NCI-H510A treated with DMSO at 0.1 percent for 48 hours (cell line): Measurements from ENCODE around the gene PTPRN2.
"Not testable (repeated sequence)": the region's sequence is repeated elsewhere in the genome, so short reads cannot be mapped to it uniquely, and the experiment has no call there.

ENCODE experiments used
- DNase-seq: peaks from one replicate; lab custom pipeline; 2025; lab: John Stamatoyannopoulos, UW

The PTPRN2 gene

GRCh38 chr7:158051776-158052175 is 535.8 kb downstream of the PTPRN2 start:
- DNase-seq = no peak

GRCh38 chr7:158050978-158051651 is 536.5 kb downstream of the PTPRN2 start:
- no peak for DNase-seq

DNA sequence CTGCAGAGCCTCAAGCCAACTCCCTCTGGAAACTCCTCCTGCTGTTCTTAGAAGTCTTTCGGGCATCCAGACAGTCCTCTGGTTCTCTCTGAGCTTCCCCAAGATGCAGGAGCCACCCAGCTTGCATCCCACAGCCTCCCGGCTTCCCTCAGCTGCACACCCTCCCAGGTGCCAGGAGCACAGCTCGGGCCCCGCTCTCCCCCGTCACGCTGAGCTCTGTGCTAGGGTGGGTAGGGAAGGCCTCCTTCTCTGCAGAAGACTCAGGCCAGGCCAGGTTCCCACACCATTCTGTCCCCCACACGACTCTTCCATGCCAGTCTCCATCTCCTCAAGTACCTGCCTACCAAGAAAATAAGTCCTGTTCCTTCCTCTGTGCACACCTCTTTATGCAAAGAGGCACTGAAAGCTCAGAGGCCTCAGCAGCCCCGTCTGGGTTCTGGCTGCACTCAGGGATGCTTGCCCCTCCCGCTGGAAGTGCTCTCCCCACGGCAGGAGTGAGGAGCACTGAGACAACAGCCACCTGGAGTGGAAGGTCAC is 537.1 kb downstream of the PTPRN2 start:
- DNase-seq = no peak

DNA sequence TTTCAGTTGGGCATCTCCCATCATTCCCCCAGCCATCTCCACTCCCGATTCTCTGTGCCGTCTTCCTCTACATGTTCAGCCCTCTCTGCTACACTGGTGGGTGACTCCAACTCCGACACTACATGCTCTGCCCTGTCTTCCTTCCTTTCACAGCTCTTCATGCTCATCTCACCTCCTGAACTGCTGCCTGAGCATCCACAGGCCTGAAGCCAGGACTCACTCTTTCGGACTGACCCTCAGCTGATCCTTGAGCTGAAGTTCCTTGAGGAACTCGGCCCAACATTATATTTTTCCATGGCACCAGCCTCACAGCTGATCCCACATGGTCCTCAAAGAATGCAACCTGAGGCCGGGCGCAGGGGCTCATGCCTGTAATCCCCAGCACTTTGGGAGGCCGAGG is 538.4 kb downstream of the PTPRN2 start:
- DNase-seq = no peak

GRCh38 chr7:158048569-158048968 is 539.1 kb downstream of the PTPRN2 start:
- DNase-seq = no peak

DNA sequence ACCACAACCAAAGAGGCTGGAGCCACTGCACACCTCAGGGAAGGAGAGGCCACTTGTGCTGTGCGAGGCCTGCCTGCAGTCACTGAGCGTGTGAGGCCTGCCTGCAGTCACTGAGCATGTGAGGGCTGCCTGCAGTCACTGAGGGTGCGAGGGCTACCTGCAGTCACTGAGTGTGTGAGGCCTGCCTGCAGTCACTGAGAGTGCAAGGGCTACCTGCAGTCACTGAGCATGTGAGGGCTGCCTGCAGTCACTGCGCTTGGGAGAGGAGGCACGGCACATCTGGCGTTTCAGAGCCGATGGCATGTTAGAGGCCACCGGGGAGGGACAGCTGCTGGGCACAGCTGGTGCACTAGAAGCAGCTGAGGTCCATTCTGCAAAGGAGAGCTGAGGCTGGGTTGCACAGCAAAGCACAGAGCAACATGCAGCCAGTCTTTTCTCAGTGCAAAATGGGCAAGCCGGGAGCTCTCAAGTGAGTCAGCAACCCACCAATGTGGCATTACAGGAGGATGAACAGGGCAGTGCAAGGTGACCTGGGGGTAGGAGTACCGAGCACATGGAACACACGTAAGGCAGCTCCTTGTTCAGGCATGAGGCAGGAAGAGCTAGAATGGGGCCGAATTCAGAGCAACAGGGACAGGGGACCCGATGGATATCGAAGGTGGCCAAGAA is 540.1 kb downstream of the PTPRN2 start:
- no peak for DNase-seq

DNA sequence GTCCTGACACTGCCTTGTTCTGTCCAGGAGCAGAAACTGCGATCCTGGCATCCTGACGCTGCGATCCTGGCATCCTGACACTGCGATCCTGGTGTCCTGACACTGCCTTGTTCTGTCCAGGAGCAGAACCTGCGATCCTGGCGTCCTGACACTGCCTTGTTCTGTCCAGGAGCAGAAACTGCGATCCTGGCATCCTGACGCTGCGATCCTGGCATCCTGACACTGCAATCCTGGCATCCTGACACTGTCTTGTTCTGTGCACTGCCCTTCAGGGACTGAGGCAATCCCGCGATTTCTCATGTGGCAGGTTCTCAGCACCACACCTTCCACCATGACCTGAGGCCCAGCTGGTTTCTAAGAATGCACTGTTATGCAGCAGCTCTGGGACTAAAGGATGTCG is 541.4 kb downstream of the PTPRN2 start:
- not testable (repeated sequence) for DNase-seq

DNA sequence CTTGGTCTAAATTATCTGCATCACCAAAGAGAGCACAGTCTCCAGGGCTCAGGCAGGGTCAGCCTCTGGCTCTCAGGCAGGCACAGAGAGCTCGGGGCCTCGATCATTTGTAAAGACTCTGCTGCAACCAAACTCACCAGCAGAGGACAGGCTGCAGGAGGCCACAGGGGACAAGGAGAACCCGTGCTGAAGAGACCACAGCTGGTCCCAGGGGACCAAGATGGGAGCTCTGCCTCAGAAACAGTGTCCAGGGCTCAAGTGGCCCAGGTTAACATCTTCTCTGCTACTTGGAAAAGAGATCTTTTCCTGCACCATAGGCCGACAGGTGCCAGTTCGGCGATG is 543.2 kb downstream of the PTPRN2 start:
- no peak for DNase-seq

- no peak for DNase-seq
Observed at GRCh38 chr7:158043551-158044481, 543.8 kb downstream of the PTPRN2 start.

- no peak for DNase-seq
Observed at GRCh38 chr7:158042156-158042880, 545.3 kb downstream of the PTPRN2 start.

GRCh38 chr7:158040199-158040598 is 547.4 kb downstream of the PTPRN2 start:
- DNase-seq = no peak

GRCh38 chr7:158039270-158039669 is 548.4 kb downstream of the PTPRN2 start:
- no peak for DNase-seq

- no peak for DNase-seq
Observed at GRCh38 chr7:158037211-158037610, 550.4 kb downstream of the PTPRN2 start.

DNA sequence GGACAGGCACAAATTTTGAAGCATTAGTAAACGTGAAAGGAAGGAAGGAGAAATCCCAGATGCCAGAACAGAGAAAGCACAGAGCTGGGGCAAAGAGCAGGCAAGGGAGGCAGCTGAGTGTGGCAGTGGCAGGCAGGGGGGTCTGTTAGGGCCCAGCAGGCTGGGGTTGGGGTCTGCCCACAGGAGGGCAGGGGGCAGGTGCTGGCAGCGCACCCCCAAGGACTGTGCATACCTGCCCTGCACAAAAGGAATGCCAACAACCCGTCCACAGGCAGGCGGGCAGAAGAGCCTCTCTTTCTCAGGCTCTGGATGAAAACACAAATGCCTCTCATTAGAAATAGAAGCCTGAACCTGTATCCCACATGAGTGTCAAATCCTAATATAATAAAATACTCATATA is 552.3 kb downstream of the PTPRN2 start:
- DNase-seq = no peak

DNA sequence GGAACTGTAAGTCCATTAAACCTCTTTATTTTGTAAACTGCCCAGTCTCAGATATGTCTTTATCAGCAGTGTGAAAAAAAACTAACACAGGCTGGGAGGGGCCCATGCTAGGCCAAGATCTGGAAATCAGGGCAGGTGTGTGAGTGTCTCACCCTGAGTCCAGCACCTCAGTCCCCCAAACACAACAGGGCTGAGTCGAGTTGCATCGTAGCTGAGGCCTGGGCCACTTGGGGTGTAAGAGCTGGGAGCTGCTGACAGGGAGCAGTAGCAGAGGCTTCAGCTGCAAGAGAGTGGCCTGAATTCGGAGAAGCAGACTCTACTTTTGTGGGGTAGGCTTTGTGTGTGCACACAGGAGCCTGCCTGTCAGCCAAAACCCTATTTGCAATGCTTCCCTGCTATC is 553.1 kb downstream of the PTPRN2 start:
- no peak for DNase-seq

GRCh38 chr7:158033925-158034324 is 553.7 kb downstream of the PTPRN2 start:
- DNase-seq = not testable (repeated sequence)

- DNase-seq = no peak
Observed at GRCh38 chr7:158033196-158033595, 554.4 kb downstream of the PTPRN2 start.

GRCh38 chr7:158032561-158033115 is 555.0 kb downstream of the PTPRN2 start:
- DNase-seq = no peak

GRCh38 chr7:158031867-158032308 is 555.7 kb downstream of the PTPRN2 start:
- DNase-seq = no peak

GRCh38 chr7:158030566-158030965 is 557.1 kb downstream of the PTPRN2 start:
- no peak for DNase-seq

DNA sequence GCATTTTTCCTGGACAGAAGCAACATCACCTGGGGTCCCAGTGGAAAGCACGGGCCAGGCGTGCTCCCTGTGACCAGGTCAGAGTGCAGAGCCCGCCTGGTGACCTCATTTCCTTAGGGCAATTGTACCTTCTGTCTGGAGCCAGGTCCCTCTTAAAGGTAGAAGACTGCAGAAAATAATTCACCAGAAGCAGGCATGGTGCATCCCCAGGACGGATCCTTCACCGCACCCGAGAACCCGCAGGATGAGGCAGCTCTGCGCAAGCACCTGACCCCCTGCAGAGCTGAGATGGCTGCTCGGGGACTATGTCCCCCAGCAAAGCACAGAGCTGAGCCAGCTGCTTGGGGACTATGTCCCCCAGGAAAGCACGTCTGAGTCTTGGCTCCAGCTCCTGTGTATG is 557.6 kb downstream of the PTPRN2 start:
- no peak for DNase-seq

DNA sequence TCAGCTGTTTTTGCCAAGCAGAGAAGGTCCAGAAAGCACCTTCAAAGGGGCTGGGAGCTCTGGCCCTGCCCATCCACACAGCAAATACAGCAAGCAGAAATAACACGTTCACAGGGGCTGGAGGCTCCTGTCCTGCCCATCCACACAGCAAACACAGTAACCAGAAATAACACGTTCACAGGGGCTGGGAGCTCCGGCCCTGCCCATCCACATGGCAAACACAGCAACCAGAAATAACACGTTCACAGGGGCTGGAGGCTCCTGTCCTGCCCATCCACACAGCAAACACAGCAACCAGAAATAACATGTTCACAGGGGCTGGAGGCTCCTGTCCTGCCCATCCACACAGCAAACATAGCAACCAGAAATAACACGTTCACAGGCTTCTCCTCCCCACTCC is 558.1 kb downstream of the PTPRN2 start:
- DNase-seq = peak; percentile 23
